ENCODE measurements around the gene MORN5. TPM values are rescaled to one million over a fixed set of nuclear protein-coding genes. Genes with fewer than 3 reads are reported as not detected.
"Not testable (repeated sequence)": the region's sequence is repeated elsewhere in the genome, so short reads cannot be mapped to it uniquely, and the experiment has no call there.

MORN5 gene
- polyA plus RNA-seq, 2 of the 4 experiments (the other 2 are of a cell fraction) = not detected

GRCh38 chr9:122116040-122116439 is 43.7 kb upstream of the MORN5 start:
- FAIRE-seq (no peak), DNase-seq (ENCODE audit: low read depth in 1 of 2, low spot score in 1 of 2) (no peak), ATAC-seq (no peak)
- ChIA-PET CTCF (interaction anchor here (0.7 to 20.3 kb wide), 6 partner anchors 8 to 234 kb away, joined by 3 to 541 read pairs (median 18); partner anchors contain the start of gene TTLL11), POLR2A (no interaction called here)
- Histone ChIP-seq H3K4me2 (no peak overlapping the region), H3K4me3 (no peak overlapping the region), H3K9me3 (no peaks in the 10 kb centered on the region), H3K4me1 (no peaks in the 10 kb centered on the region), H3K27ac (no peak overlapping the region)
- 83% methylated on average over 2 of the region's 4 CpGs for WGBS (ENCODE audit: missing lambda C conversion rate)
- TF ChIP-seq FOSB (CRISPR knock-in tag; IDR thresholded peaks at IDR 0.05) (no peak), HOXA7 (CRISPR knock-in tag; IDR thresholded peaks at IDR 0.05) (no peak), KDM5A (IDR thresholded peaks at IDR 0.05) (no peak), EHMT2 (IDR thresholded peaks at IDR 0.05; ENCODE audit: low read depth) (no peak), RCOR1 (IDR thresholded peaks at IDR 0.05; ENCODE audit: low read depth, low read length) (no peak), RAD21 (conservative IDR thresholded peaks at IDR 0.05 in 1 of 2, IDR thresholded peaks at IDR 0.05 in 1 of 2) (no peak), HES2 (IDR thresholded peaks at IDR 0.05) (no peak), ZFP36 (IDR thresholded peaks at IDR 0.05; ENCODE audit: borderline replicate concordance, partially characterized antibody) (no peak), FOSL2 (IDR thresholded peaks at IDR 0.05) (no peak), FOSL2 (CRISPR knock-in tag; IDR thresholded peaks at IDR 0.05) (no peak), CBX8 (IDR thresholded peaks at IDR 0.05) (no peak), RARB (CRISPR knock-in tag; IDR thresholded peaks at IDR 0.05) (no peak), EHF (CRISPR knock-in tag; IDR thresholded peaks at IDR 0.05) (no peak), JUNB (IDR thresholded peaks at IDR 0.05) (no peak), ESRRA (IDR thresholded peaks at IDR 0.05; ENCODE audit: borderline replicate concordance, low read length) (no peak), MAFK (IDR thresholded peaks at IDR 0.05; ENCODE audit: partially characterized antibody) (no peak)

GRCh38 chr9:122116448-122117173 is 43.1 kb upstream of the MORN5 start:
- Histone ChIP-seq H3K4me3 (no peak overlapping the region), H3K27ac (no peak overlapping the region), H3K4me1 (no peaks in the 10 kb centered on the region), H3K9me3 (no peaks in the 10 kb centered on the region), H3K4me2 (no peak overlapping the region)
- WGBS (ENCODE audit: missing lambda C conversion rate) = 69% methylated on average over 10 of the region's 10 CpGs
- no peak for ATAC-seq
- no peak for FAIRE-seq
- CTCF ChIA-PET = interaction anchor here (0.7 to 20.3 kb wide), 6 partner anchors 8 to 234 kb away, joined by 3 to 541 read pairs (median 18); partner anchors contain the start of gene TTLL11
- TF ChIP-seq MAFK (IDR thresholded peaks at IDR 0.05; ENCODE audit: partially characterized antibody) (no peak), CEBPB (IDR thresholded peaks at IDR 0.05) (no peak), FOXS1 (CRISPR knock-in tag; IDR thresholded peaks at IDR 0.05) (no peak), CHD2 (IDR thresholded peaks at IDR 0.05; ENCODE audit: low read length, partially characterized antibody) (no peak), HOXB5 (CRISPR knock-in tag; IDR thresholded peaks at IDR 0.05) (no peak), KDM5A (IDR thresholded peaks at IDR 0.05) (no peak), HDAC2 (IDR thresholded peaks at IDR 0.05) (no peak), RARB (CRISPR knock-in tag; IDR thresholded peaks at IDR 0.05) (no peak), PBX3 (IDR thresholded peaks at IDR 0.05) (no peak), ZFP36 (IDR thresholded peaks at IDR 0.05; ENCODE audit: borderline replicate concordance, partially characterized antibody) (no peak), E2F6 (IDR thresholded peaks at IDR 0.05; ENCODE audit: borderline replicate concordance, low read depth) (no peak), ZSCAN20 (CRISPR knock-in tag; IDR thresholded peaks at IDR 0.05) (no peak), JUNB (IDR thresholded peaks at IDR 0.05) (no peak), HEYL (CRISPR knock-in tag; IDR thresholded peaks at IDR 0.05) (no peak), REST (IDR thresholded peaks at IDR 0.05) (no peak), RAD21 (conservative IDR thresholded peaks at IDR 0.05 in 1 of 2, IDR thresholded peaks at IDR 0.05 in 1 of 2) (no peak), RCOR1 (IDR thresholded peaks at IDR 0.05; ENCODE audit: low read depth, low read length) (no peak), JUN (IDR thresholded peaks at IDR 0.05) (no peak), MAZ (IDR thresholded peaks at IDR 0.05; ENCODE audit: borderline replicate concordance, low read depth, low read length) (no peak)
- POLR2A ChIA-PET = no interaction called here
- DNase-seq (ENCODE audit: low read depth in 1 of 2, low spot score in 1 of 2) = no peak

GRCh38 chr9:122117241-122117640 is 42.5 kb upstream of the MORN5 start:
- H3K4me3 ChIP-seq; ATAC-seq; POLR2A ChIA-PET; DNase-seq (ENCODE audit: low read depth in 1 of 2, low spot score in 1 of 2); H3K4me2 ChIP-seq; H3K9me3 ChIP-seq; H3K4me1 ChIP-seq; FAIRE-seq; H3K27ac ChIP-seq: not testable (repeated sequence)
- CTCF ChIA-PET = interaction anchor here (3.3 to 20.3 kb wide), 3 partner anchors 7 to 233 kb away, joined by 28 to 541 read pairs (median 385); partner anchors contain the start of gene TTLL11
- 63% methylated on average over 9 of the region's 9 CpGs for WGBS (ENCODE audit: missing lambda C conversion rate)
